Lung (tissue), 12 donors: ENCODE data around the gene GP5. TPM values are rescaled to one million over a fixed set of nuclear protein-coding genes. Genes with fewer than 3 reads are reported as not detected.

Experiments
- ATAC-seq: fragments of 200-7000 bp; cut with Tn5 transposase; one replicate; pipeline ENCODE4 v1.9.1; 2020; ENCODE audit warnings: moderate number of reproducible peaks; ENCODE audit not compliant: insufficient read depth, low FRiP score
- DNase-seq, 3 donors: peaks; one replicate each; pipeline ENCODE4 v3.0.0-alpha.2; 2013 to 2017
- H3K27ac ChIP-seq, 2 donors: one replicate each; pipeline ENCODE4 v1.5.1; 2013; ENCODE audit warnings: mild to moderate bottlenecking in 2 of 2, moderate library complexity in 2 of 2, control low read depth in 1 of 2, inconsistent platforms in 1 of 2, low read depth in 1 of 2, low read length in 1 of 2
- H3K27me3 ChIP-seq, 3 donors: one replicate each; pipeline ENCODE4 v1.5.1; 2013; ENCODE audit warnings: low read length in 2 of 3; ENCODE audit not compliant: control insufficient read depth in 3 of 3, insufficient read depth in 3 of 3
- H3K36me3 ChIP-seq, 4 donors: one replicate each; pipeline ENCODE4 v1.5.1; 2013; ENCODE audit warnings: low read length in 4 of 4, mild to moderate bottlenecking in 1 of 4, moderate library complexity in 1 of 4; ENCODE audit not compliant: control insufficient read depth in 4 of 4, insufficient read depth in 4 of 4
- H3K4me1 ChIP-seq, 5 donors: one replicate each; pipeline ENCODE4 v1.5.1; 2013; ENCODE audit warnings: low read length in 5 of 5, mild to moderate bottlenecking in 2 of 5, moderate library complexity in 1 of 5; ENCODE audit not compliant: control insufficient read depth in 5 of 5, insufficient read depth in 5 of 5
- H3K4me3 ChIP-seq: one replicate; pipeline ENCODE4 v1.5.1; 2013; ENCODE audit warnings: mild to moderate bottlenecking, control low read depth, moderate library complexity
- H3K9ac ChIP-seq, 2 donors: one replicate each; pipeline ENCODE4 v1.5.1; 2013; ENCODE audit warnings: low read length in 2 of 2, control low read depth in 1 of 2; ENCODE audit not compliant: insufficient read depth in 1 of 2
- H3K9me3 ChIP-seq, 4 donors: one replicate each; pipeline ENCODE4 v1.5.1; 2013; ENCODE audit warnings: low read length in 3 of 4, mild to moderate bottlenecking in 1 of 4, moderate library complexity in 1 of 4; ENCODE audit not compliant: control insufficient read depth in 4 of 4, insufficient read depth in 3 of 4
- WGBS, 2 donors: extraction: QIAGEN DNeasy Blood & Tissue Kit; methylation state at CpG; one replicate each; pipeline ENCODE4 v1.1.7; 2013; 5-methylcytosine and 5-hydroxymethylcytosine counted together
- polyA plus RNA-seq, 2 donors: library from polyadenylated mRNA; stranded (reverse); fragments of 200-250 nt; gene quantifications; one replicate each; pipeline ENCODE4 v1.2.1, GENCODE V29; 2013
- total RNA-seq, 2 donors: library from RNA; depleted of rRNA in 1 of 2; stranded (reverse); fragments of >200 nt in 1 of 2; gene quantifications; one replicate each; pipeline ENCODE4 v1.2.1, GENCODE V29; 2014 to 2021
- TF ChIP-seq, protein P1 (sequence below): IDR thresholded peaks from 2 replicates; pipeline ENCODE4 v1.5.1; 2012; ENCODE audit warnings: mild to moderate bottlenecking; ENCODE audit errors: control extremely low read depth, extremely low read depth
- donor health status: control.
- donor health status: control.
- donor health status: Bipolar disorder and iron deficiency.
- donor health status: healthy.
- donor health status: DM: yes; HTN: yes; CAD: no.

GP5 gene
- total and polyA plus RNA-seq, 4 donors, result 0.06 to 1.1 (median 0.37) TPM

DNA sequence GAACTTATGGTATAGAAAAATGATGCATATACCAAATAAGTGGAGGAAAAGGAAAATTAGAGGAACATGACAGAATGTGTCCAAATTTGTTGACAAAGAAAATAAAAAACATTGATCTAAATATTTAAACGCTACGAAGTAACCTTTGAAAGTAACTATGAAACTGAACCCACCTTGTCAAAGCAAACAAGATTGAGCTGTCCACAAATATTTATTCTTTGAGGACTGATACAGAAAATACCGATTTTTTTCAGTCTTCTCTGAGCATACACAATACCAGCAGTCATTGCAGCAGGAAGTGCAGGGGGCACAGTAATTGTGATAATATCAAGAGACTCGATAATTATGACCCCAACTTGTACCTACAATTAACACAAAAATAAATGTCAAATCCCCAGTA, 47.7 kb upstream of the GP5 start:
- DNase-seq (no peak), ATAC-seq (no peak)
- no peaks in the 10 kb centered on the region for H3K9me3 ChIP-seq
- TF ChIP-seq, protein P1, sequence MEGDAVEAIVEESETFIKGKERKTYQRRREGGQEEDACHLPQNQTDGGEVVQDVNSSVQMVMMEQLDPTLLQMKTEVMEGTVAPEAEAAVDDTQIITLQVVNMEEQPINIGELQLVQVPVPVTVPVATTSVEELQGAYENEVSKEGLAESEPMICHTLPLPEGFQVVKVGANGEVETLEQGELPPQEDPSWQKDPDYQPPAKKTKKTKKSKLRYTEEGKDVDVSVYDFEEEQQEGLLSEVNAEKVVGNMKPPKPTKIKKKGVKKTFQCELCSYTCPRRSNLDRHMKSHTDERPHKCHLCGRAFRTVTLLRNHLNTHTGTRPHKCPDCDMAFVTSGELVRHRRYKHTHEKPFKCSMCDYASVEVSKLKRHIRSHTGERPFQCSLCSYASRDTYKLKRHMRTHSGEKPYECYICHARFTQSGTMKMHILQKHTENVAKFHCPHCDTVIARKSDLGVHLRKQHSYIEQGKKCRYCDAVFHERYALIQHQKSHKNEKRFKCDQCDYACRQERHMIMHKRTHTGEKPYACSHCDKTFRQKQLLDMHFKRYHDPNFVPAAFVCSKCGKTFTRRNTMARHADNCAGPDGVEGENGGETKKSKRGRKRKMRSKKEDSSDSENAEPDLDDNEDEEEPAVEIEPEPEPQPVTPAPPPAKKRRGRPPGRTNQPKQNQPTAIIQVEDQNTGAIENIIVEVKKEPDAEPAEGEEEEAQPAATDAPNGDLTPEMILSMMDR, result no peak
- H3K4me1 ChIP-seq, result no peaks in the 10 kb centered on the region
- no peak overlapping the region for H3K9ac ChIP-seq
- 80 to 89% methylated on average over 4 of the region's 4 CpGs for WGBS, 2 donors
- H3K36me3 ChIP-seq, result peaks cover 11 to 51% (median 27%) of the 10 kb centered on the region in 4 donors
- no peaks in the 10 kb centered on the region for H3K27me3 ChIP-seq
- H3K27ac ChIP-seq, result no peak overlapping the region
- no peak overlapping the region for H3K4me3 ChIP-seq

DNA sequence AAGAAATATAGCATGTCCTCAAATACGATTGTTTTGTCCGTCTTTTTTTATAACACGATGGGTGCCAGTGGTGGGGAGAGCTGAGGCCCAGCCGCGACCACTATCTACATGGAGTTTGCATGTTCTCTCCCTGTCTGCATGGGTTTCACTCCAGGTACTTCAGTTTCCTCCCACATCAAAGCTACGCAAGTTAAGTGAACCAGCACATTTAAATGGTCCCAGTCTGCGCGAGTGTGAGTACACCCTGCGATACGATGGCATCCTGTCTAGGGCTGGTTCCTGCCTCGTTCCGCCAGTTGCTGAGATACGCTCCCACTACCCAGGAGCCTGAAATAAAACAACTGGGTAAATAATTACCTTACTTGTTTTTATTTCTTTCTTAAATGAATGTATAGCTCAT, 47.1 kb upstream of the GP5 start:
- no peaks in the 10 kb centered on the region for H3K4me1 ChIP-seq
- ATAC-seq, result no peak
- H3K27ac ChIP-seq, result no peak overlapping the region
- H3K9me3 ChIP-seq, result no peaks in the 10 kb centered on the region
- H3K36me3 ChIP-seq, result peaks cover 8 to 47% (median 27%) of the 10 kb centered on the region in 4 donors
- no peak overlapping the region for H3K9ac ChIP-seq
- no peaks in the 10 kb centered on the region for H3K27me3 ChIP-seq
- TF ChIP-seq, protein P1, result no peak
- no peak for DNase-seq
- H3K4me3 ChIP-seq, result no peak overlapping the region
- 94 to 95% methylated on average over 13 of the region's 13 CpGs for WGBS, 2 donors

DNA sequence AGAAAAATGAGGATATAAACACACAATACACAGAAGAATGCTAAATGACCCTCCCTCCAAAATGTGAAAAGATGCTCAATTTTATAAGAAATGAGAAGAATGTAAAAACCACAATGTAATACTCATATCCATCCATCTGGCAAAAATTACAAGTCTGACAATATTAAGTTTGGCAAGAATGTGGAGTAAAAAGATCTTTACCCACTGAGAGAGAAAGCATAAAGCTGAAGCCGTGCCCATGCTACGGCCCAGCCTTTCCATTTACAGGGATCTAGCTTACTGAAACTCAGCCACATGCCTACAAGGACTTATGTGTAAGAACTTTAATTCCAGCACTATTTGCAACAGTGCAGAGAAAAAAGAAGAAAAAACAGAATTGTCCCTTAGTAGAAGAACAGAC, 44.8 kb upstream of the GP5 start:
- Histone ChIP-seq H3K9ac (no peak overlapping the region), H3K9me3 (no peaks in the 10 kb centered on the region), H3K27me3 (no peaks in the 10 kb centered on the region), H3K4me1 (peaks cover 0 to 1% (median 0%) of the 10 kb centered on the region in 5 donors), H3K36me3 (peaks cover 3 to 41% (median 28%) of the 10 kb centered on the region in 4 donors), H3K4me3 (no peak overlapping the region), H3K27ac (no peak overlapping the region)
- ATAC-seq, result no peak
- TF ChIP-seq, protein P1, result no peak
- WGBS, 2 donors, result 94 to 98% methylated on average over 2 of the region's 2 CpGs
- no peak for DNase-seq

DNA sequence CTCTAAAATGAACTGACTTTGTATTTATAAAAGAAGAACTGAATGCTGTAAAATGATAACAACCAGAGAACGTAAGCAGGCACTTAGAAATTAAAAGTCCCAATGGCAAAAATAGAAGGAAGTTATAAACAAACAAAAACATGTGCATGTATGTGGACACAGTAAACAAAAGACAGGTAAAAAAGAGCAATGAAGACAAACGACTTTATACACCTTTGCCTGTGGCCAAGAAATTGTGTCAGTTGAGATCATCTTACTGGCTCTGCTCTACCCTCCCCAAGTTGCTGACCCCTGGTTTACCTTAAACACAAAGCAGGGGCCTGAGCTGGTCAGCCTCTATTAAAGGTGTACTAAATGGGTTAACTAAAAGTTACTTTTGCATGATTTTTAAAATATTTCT, 41.7 kb upstream of the GP5 start:
- DNase-seq (no peak), ATAC-seq (no peak)
- Histone ChIP-seq H3K27ac (no peak overlapping the region), H3K9me3 (no peaks in the 10 kb centered on the region), H3K4me1 (peaks cover 0 to 1% (median 0%) of the 10 kb centered on the region in 5 donors), H3K9ac (no peak overlapping the region), H3K27me3 (no peaks in the 10 kb centered on the region), H3K36me3 (peaks cover 2 to 48% (median 26%) of the 10 kb centered on the region in 4 donors), H3K4me3 (no peak overlapping the region)
- WGBS, 2 donors, result 50 to 75% methylated on average over 2 of the region's 2 CpGs
- TF ChIP-seq, protein P1, result no peak
